MM.1S (cell line): ENCODE results near the gene VAX1.

Source experiments
- CTCF ChIP-seq: fragments of 300-600 bp; sonication (generic); IDR thresholded peaks from 2 replicates; pipeline ENCODE4 v1.5.1; 2016; ENCODE audit warnings: antibody characterized with exemption, low read length, mixed read lengths
- EZH2phosphoT487 ChIP-seq: fragments of 300-600 bp; sonication (generic); IDR thresholded peaks from 2 replicates; pipeline ENCODE4 v1.6.1; 2018; ENCODE audit warnings: antibody characterized with exemption, low read length

DNA sequence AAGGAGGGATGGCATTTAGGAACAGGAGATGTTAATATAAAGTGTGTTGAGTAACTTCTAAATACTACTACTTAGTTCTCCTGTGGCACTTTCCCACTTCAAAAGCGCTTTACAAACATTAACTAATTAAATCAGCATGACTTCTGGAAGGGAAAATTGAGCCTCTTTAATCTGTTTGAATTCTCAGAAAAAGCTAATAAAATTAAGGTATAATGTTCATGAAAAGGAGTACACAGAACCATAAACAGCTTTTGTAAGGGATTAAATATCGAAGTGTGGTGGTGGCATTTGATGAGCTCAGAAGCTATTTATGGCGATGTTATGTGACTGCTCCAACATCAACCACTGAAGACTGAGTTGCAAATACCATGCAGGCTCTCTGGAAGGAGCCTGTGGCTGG, 10.2 kb upstream of the VAX1 start:
- TF ChIP-seq CTCF, result no peak
- no peak for TF ChIP-seq EZH2phosphoT487
